ENCODE data around the gene PROKR1.

DNA sequence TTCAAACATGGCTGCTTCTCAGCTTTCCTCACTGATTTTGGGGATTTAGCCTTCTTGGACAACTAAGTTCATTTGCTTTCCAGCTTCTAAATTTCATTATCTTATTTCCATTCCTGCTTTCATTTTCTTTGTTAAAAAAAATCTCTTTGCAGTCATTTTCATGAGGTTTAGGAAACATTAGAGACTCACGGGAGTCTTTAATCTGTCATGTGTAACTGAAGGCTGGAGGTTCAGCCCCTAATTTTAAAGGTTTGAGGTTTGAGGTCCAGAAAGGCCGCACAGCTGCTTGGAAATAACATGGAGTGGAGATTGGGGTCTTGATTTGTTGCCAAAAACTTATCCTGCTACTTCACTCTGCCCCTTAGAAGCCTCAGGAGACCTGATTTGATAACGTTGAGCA is 30.3 kb downstream of the PROKR1 start:
- TF ChIP-seq CTCF (conservative IDR thresholded peaks at IDR 0.05; ENCODE audit: low read length) (no peak), EZH2phosphoT487 (IDR thresholded peaks at IDR 0.05; ENCODE audit: borderline replicate concordance) (no peak)

Measured in Loucy (cell line).